ENCODE data around the gene NDRG2.

GRCh38 chr14:21030531-21030930 is 5.7 kb upstream of the NDRG2 start:
- no peak for TF ChIP-seq EZH2 (IDR thresholded peaks at IDR 0.05; ENCODE audit: low read length, missing control alignments)
- no peak for TF ChIP-seq CTCF (conservative IDR thresholded peaks at IDR 0.05 in 1 of 2, IDR thresholded peaks at IDR 0.05 in 1 of 2; ENCODE audit: low read depth in 1 of 2, low read length in 2 of 2)

All from fibroblast of lung (primary cell).